Panc1 (cell line): ENCODE measurements around the gene WAPL.

ENCODE experiments used
- CTCF ChIP-seq: fragments of 450-650 bp; IDR thresholded peaks from 2 replicates; pipeline ENCODE4 v1.5.1; 2017; ENCODE audit warnings: mild to moderate bottlenecking
- POLR2AphosphoS5 ChIP-seq: IDR thresholded peaks from 2 replicates; pipeline ENCODE4 v1.6.1; 2012; ENCODE audit warnings: mild to moderate bottlenecking, low read depth, low read length, moderate library complexity
- REST ChIP-seq, 2 experiments: IDR thresholded peaks; 2 replicates each; pipeline ENCODE4 v1.6.1; 2011 to 2012; ENCODE audit warnings: low read depth in 2 of 2, control low read depth in 1 of 2, low read length in 1 of 2, mild to moderate bottlenecking in 1 of 2, moderate library complexity in 1 of 2; ENCODE audit not compliant: insufficient read depth in 1 of 2
- SIN3A ChIP-seq: IDR thresholded peaks from 2 replicates; pipeline ENCODE4 v1.6.1; 2012; ENCODE audit warnings: low read depth, mild to moderate bottlenecking, low read length, moderate library complexity, borderline replicate concordance; ENCODE audit not compliant: insufficient read depth
- TCF7L2 ChIP-seq: IDR thresholded peaks from 2 replicates; pipeline ENCODE4 v1.6.1; 2011; ENCODE audit warnings: mild to moderate bottlenecking, low read depth, low read length, inconsistent platforms

- TF ChIP-seq CTCF, result no peak
- no peak for TF ChIP-seq POLR2AphosphoS5
- TF ChIP-seq TCF7L2, result no peak
- no peak for TF ChIP-seq REST (IDR thresholded peaks at IDR 0.05; ENCODE audit: insufficient read depth in 1 of 2, low read depth in 2 of 2, low read length in 1 of 2)
- TF ChIP-seq SIN3A, result no peak
Observed at GRCh38 chr10:86481761-86482160, 39.8 kb downstream of the WAPL start.
